Neural crest cell (in vitro differentiated cells): Measurements from ENCODE around the gene CTSE. TPM values are rescaled to one million over a fixed set of nuclear protein-coding genes. Genes with fewer than 3 reads are reported as not detected.

Experiments used
- DNase-seq: peaks from one replicate; pipeline ENCODE4 v3.0.0; 2021; ENCODE audit warnings: low read depth, mixed read lengths, low spot score
- H3K27ac Mint-ChIP-seq: one replicate; pipeline ENCODE4 v1.8.0; 2021; ENCODE audit warnings: mild to moderate bottlenecking, mixed read lengths; ENCODE audit not compliant: unreplicated experiment
- H3K27me3 Mint-ChIP-seq: 2 replicates; pipeline ENCODE4 v1.8.0; 2021; ENCODE audit warnings: low read depth, mild to moderate bottlenecking, mixed read lengths
- H3K36me3 Mint-ChIP-seq: 2 replicates; pipeline ENCODE4 v1.8.0; 2021; ENCODE audit warnings: low read depth, mild to moderate bottlenecking, mixed read lengths
- H3K4me1 Mint-ChIP-seq: 2 replicates; pipeline ENCODE4 v1.8.0; 2021; ENCODE audit warnings: mixed read lengths
- H3K4me3 Mint-ChIP-seq: one replicate; pipeline ENCODE4 v1.8.0; 2021; ENCODE audit warnings: mild to moderate bottlenecking, mixed read lengths
- H3K9me3 Mint-ChIP-seq: 2 replicates; pipeline ENCODE4 v1.8.0; 2021; ENCODE audit warnings: mixed read lengths
- CTCF ChIP-seq: fragments of 200-600 bp; sonication (generic); conservative IDR thresholded peaks from 2 replicates; pipeline ENCODE4 v1.5.0; 2021; ENCODE audit warnings: antibody characterized with exemption, mild to moderate bottlenecking
- total RNA-seq: library from RNA; stranded (reverse); gene quantifications from 2 replicates; pipeline ENCODE4 v1.2.1, GENCODE V29; 2021

Gene CTSE
- total RNA-seq, 1 donor from 2014 or later, result not detected

DNA sequence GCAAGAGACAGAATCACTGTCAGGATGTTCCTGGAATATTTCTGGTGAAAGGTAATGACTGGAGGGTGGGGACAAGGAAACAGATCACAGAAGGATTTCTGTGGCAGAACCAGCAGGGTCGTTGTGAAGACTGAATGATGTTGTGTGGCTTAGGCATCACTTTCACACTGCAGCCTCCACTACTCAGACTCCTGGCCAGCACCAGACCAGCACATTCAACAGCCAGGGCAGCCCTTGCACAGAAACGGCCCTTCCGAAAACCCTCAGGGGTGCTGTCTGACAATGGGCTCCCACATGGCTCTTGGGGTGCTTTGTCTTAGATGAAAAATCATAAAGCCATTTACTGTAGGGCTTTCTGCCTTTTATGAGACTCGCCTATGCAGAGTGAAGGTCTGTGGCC is 16.7 kb downstream of the CTSE start:
- Mint-ChIP-seq H3K27ac (no peak overlapping the region), H3K36me3 (peaks cover 5% of the 10 kb centered on the region), H3K4me1 (peaks cover 35% of the 10 kb centered on the region), H3K9me3 (peaks cover 6% of the 10 kb centered on the region), H3K27me3 (peaks cover 3% of the 10 kb centered on the region), H3K4me3 (no peak overlapping the region)
- DNase-seq, result no peak
- no peak for TF ChIP-seq CTCF

GRCh38 chr1:206005778-206006180 is 17.9 kb downstream of the CTSE start:
- peaks cover 3% of the 10 kb centered on the region for H3K27me3 Mint-ChIP-seq
- H3K4me3 Mint-ChIP-seq, result no peak overlapping the region
- peaks cover 6% of the 10 kb centered on the region for H3K9me3 Mint-ChIP-seq
- no peak overlapping the region for H3K27ac Mint-ChIP-seq
- peaks cover 41% of the 10 kb centered on the region for H3K4me1 Mint-ChIP-seq
- TF ChIP-seq CTCF, result no peak
- DNase-seq, result no peak
- peaks cover 5% of the 10 kb centered on the region for H3K36me3 Mint-ChIP-seq

- Mint-ChIP-seq H3K9me3 (peaks cover 6% of the 10 kb centered on the region), H3K27me3 (peaks cover 3% of the 10 kb centered on the region), H3K4me3 (no peak overlapping the region), H3K27ac (no peak overlapping the region), H3K36me3 (peaks cover 5% of the 10 kb centered on the region), H3K4me1 (peaks cover 41% of the 10 kb centered on the region)
- no peak for TF ChIP-seq CTCF
- no peak for DNase-seq
Observed at GRCh38 chr1:206005234-206005633, 18.5 kb downstream of the CTSE start.

- no peak for DNase-seq
- no peak overlapping the region for H3K27ac Mint-ChIP-seq
- H3K9me3 Mint-ChIP-seq, result peaks cover 6% of the 10 kb centered on the region
- peaks cover 5% of the 10 kb centered on the region for H3K36me3 Mint-ChIP-seq
- H3K27me3 Mint-ChIP-seq, result peaks cover 3% of the 10 kb centered on the region
- H3K4me3 Mint-ChIP-seq, result no peak overlapping the region
- H3K4me1 Mint-ChIP-seq, result peaks cover 41% of the 10 kb centered on the region
- no peak for TF ChIP-seq CTCF
Observed at GRCh38 chr1:206004826-206005225, 18.9 kb downstream of the CTSE start.

GRCh38 chr1:206003854-206004800 is 19.6 kb downstream of the CTSE start:
- peaks cover 5% of the 10 kb centered on the region for H3K36me3 Mint-ChIP-seq
- H3K27ac Mint-ChIP-seq, result peak overlapping the region; percentile 55
- peaks cover 7% of the 10 kb centered on the region for H3K9me3 Mint-ChIP-seq
- no peak for TF ChIP-seq CTCF
- no peak overlapping the region for H3K4me3 Mint-ChIP-seq
- peaks cover 41% of the 10 kb centered on the region for H3K4me1 Mint-ChIP-seq
- DNase-seq, result no peak
- H3K27me3 Mint-ChIP-seq, result peaks cover 3% of the 10 kb centered on the region
